Mucosa of gallbladder (tissue), 1 donor: ENCODE measurements around the gene RBBP5. TPM values are rescaled to one million over a fixed set of nuclear protein-coding genes. Genes with fewer than 3 reads are reported as not detected.
"Not testable (repeated sequence)": the region's sequence is repeated elsewhere in the genome, so short reads cannot be mapped to it uniquely, and the experiment has no call there.

Source experiments
- DNase-seq: peaks from one replicate; pipeline ENCODE4 v3.0.0-alpha.2; 2020; ENCODE audit warnings: low spot score
- total RNA-seq: library from RNA; stranded (reverse); gene quantifications from one replicate; pipeline ENCODE4 v1.2.1, GENCODE V29; 2021
- donor health status: DM: no; HTN: no; CAD: no.

RBBP5 gene, protein sequence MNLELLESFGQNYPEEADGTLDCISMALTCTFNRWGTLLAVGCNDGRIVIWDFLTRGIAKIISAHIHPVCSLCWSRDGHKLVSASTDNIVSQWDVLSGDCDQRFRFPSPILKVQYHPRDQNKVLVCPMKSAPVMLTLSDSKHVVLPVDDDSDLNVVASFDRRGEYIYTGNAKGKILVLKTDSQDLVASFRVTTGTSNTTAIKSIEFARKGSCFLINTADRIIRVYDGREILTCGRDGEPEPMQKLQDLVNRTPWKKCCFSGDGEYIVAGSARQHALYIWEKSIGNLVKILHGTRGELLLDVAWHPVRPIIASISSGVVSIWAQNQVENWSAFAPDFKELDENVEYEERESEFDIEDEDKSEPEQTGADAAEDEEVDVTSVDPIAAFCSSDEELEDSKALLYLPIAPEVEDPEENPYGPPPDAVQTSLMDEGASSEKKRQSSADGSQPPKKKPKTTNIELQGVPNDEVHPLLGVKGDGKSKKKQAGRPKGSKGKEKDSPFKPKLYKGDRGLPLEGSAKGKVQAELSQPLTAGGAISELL
- total RNA-seq, result 16.9 TPM

DNA sequence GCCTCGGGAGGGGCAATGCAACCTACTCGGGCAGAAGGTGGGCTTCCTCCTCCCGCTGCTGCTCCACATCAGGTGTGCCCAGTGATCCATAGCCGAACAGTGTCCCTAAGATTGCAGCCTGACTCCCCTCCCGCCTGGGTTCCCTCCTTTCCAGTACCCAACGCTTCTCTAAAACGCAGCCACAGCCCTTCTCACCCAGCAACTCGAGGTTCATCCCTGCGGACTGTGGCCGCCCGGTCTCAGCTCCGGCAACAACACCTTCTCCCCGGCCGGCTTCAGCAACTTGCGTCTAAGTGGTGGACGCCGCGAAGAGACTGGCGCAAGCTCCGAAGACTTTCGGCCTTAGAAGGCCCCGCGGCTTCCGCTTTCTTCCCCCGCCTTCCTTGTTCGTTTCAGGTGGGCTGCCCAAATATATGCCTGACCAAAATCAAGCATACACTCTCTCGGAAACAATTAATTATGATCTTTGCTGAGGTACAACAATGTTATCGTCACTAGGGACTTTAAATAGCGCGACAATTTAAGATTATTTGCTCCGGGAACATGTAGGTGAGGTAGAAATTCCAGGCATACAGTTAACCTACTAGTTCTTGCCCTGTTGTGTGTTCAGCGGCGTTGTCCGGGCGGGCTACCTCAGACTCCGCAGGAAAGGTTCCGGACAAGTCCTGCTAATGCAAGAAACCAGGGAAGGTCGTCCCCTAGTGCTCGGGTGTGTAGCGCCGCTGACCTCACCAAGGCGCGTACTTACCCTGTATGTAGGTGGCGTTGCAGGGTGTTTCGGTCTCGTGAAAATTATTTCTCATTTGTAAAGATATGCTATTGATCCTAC lies at the start of gene RBBP5:
Gene RBBP5 (minus strand): TSS at position 319 of the 829 bp plus-strand sequence. CDS start 105 bp downstream, at position 214.
- peak; percentile 97 for DNase-seq

GRCh38 chr1:205171369-205171768 lies 49.6 kb upstream of the RBBP5 start:
- no peak for DNase-seq

DNA sequence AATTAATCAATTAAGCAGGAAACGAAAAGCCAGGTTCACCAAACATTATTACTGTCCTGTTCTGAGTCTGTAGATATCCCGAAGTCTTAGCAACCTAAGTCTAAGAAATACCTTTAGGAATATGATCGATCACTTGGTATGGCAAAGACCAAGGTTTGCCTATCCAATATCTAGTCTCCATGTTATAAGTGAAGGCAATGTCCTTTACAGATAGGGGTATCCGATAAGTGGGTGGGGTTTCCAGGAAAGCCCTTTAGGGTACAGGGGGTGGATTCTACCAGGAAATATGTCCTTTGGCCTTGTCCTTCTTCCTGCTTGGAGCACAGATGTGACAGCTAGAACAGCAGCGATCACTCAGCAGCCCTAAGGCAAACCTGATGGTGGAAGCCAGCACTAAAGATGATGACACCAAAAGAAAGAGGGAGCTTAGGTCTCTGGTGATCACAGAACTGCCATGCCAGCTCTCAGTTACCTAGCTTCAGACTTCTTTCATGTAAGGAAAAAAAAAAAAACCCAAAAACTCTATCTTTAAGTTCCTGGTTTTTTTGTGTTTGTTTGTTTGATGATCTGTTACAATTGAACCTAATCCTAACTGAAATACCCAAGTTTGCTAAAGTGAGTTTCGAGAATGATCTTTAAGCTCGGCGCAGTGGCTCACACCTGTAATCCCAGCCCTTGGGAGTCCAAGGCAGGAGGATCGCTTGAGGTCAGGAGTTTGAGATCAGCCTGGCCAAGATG lies 48.9 kb upstream of the RBBP5 start:
- DNase-seq, result no peak

DNA sequence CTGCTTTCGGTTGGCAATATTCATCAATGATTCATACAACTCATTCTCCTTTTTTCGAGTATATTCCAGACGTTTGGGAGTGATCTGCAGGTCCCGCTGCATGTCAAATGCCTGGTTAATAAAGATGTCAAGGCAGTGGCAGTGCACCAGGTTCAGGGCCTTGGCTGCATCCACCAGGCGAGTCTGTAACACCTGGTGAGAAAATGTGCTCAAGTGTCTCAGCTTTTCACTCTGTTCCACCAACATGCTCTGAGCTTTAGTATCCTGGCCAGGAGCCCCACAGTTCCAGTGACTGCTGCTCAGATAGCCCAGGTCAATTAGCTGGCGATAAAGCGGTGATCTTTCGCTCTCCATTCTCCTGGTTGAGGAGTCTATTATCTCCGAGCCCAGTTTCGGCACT lies 47.5 kb upstream of the RBBP5 start:
- no peak for DNase-seq

DNA sequence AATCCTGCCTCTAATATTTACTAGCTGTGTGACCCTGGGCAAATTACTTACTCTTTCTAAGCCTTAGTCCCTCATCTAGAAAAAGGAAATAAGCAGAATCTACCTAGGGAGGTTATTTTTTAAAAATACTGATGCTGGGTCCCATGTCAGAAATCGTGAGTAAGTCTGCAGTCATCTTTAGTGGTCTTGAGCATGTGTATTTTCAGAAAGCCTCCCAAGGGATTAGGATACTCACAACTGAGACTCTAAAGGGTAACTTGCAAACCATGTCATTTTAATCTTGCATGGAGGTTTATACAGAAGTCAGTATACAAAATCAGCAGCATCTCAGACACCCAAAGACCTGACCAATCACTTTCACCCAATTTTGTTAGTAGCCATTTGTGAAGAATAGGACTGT lies 46.5 kb upstream of the RBBP5 start:
- DNase-seq, result no peak

GRCh38 chr1:205162301-205162700 lies 40.5 kb upstream of the RBBP5 start:
- no peak for DNase-seq

DNA sequence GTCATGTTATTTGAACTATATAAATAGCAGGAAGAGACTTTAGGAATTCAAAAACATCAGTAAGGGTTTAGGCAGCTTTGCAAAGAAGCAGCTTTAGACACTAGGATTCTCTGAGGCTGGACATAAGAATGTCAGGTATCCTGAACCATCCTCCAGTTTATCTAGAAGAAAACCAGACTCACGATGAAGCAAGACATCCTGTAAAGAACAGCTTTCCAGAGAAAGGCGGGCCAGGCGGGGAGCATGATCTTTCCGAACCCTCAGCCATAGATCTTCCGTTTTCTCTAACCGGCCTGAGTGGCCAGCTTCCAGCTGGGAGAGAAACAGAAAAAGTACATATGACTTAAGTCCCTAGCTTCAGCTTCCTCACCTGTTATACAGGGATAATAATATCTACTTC lies 39.3 kb upstream of the RBBP5 start:
- DNase-seq, result no peak

- no peak for DNase-seq
Observed at GRCh38 chr1:205158048-205158616, 36.4 kb upstream of the RBBP5 start.

DNA sequence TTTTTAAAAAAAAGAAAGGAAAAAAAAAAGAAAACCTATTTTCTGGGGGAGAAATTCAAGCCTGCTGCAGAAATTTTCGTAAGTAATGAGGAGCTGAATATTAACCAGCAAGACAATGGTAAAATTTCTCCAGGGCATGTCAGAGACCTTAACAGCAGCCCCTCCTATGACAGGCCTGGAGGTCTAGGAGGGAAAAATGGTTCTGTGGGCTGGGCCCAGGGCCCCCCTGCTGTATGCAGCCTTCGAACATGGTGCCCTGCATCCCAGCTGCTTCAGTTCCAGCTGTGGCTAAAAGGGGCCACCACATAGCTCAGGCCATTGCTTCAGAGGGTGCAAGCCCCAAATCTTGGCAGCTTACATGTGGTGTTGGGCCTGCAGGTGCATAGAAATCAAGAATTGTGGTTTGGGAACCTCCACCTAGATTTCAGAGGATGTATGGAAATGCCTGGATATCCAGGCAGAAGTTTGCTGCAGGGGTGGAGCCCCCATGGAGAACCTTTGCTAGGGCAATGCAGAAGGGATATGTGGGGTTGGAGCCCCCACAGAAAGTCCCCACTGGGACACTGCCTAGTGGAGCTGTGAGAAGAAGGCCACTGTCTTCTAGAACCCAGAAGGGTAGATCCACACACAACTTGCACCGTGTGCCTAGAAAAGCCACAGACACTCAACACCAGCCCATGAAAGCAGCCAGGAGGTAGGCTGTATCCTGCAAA lies 34.0 kb upstream of the RBBP5 start:
- not testable (repeated sequence) for DNase-seq

DNA sequence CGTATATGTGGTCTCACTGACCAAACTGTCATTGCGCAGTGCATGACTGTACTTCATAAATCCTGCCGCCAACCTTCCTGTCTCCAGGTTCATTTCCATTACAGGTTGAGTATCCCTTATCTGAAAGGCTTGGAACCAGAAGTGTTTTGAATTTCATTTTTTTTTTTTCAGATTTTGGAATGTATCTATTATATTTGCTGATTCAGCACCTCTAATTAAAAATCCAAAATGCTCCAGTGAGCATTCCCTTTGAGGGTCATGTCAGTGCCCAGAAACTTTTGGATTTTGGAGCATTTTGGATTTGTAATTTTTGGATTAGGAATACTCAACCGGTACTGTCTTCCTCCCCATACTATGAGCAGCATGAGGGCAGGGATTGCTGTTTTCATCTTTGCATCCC lies 30.7 kb upstream of the RBBP5 start:
- DNase-seq, result no peak

- DNase-seq, result no peak
Observed at GRCh38 chr1:205150651-205151428, 29.1 kb upstream of the RBBP5 start.

- no peak for DNase-seq
Observed at GRCh38 chr1:205147191-205147835, 25.5 kb upstream of the RBBP5 start.

DNA sequence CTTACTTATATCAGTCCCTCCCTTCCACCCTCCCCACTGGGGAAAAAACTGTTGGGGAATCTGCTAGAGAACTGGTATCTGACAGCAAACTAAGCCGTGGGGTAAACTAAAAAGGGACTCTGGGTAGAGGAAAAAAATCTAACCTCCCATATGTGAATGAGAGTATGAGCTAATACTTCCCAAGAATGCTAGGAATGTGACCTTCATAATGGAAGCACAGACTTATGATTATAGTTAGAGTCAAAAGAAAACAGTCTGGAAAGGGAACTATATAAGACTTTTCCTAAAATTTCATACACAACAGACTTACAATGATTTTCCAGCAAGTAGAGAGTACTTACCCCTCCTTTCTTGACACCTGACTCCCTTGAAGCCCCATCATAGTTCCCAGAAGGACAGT lies 23.0 kb upstream of the RBBP5 start:
- DNase-seq, result no peak

DNA sequence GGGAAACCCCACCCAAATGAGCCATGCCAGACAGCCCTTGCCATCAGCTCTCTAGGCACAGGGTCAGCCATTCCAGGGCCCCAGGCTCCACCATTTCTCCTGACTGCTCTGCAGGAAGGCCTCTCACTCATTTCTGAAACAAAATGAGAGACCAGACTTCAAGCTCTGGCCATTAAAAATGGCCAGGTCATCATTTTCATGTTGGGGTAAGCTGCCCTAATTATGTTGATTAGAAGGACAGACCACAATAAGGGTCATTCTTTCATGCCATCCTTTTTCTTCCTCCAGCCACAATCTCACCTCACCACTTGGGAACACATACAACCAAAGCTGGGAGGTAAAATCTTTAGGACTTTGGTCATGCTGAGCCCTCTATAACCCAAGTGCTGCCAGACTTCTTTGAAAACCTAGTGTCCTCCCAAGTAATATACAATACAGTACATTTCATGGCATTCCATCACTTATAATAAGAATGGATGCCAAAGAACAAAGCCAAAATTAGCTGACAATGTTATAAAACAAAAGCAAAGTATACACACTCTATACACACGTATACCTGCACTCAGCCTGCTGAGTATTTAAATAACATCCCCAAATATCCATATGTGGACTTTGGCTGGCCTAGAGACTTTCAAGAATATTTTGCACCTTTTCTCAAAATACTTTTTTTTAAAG lies 22.4 kb upstream of the RBBP5 start:
- no peak for DNase-seq

DNA sequence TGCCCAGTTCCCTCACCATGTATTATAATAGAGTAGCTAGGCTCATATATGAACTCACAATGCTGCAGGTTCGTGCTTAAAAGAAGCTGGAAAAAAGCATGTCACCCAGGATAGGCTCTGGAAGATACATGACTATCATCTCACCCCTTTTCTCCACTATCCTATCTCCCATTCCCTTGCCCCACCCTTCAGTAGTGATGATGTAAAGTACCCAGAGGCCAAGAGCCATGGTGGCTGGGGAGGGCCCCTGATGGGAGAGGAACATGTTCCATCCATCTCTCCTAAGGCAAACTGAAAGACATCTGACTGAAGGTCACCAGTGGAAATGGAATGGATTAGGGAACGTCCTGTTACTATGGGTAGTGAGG lies 20.3 kb upstream of the RBBP5 start:
- no peak for DNase-seq

DNA sequence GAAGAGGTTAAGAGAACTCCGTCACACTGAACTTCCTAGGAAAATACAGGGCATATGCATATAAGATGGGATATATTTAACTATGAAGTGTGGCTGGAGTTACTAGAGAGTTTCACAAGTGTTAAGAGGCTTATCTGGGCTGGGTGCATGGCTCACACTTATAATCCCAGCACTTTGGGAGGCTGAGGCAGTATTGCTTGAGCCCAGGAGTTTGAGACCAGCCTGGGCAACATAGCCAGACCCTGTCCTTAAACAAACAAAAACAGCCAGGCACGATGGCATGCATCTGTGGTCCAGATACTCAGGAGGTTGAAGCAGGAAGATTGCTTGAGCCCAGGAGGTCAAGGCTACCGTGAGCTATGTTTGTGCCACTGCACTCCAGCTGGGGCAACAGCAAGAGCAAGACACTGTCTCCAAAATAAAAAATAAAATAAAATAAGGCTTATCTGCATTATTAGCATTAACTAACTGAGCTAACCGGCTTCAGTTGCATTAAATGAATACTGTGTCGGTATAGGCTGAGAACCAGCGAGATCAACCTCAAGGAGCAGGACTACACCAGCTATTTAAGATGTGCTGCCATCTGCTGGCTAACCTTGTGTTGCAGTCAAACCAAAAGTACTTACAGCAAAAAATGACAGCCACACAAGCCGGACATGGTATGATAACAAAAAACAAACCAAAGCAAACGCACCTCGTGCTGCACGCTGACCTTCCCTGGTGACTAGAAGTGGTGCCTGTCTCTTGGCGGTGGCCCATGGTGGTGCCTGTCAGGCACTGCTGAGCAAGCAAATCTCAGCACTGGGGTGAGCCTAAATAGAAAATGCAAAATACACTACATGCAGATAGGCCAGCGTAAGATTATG lies 19.7 kb upstream of the RBBP5 start:
- DNase-seq, result peak; percentile 72

GRCh38 chr1:205140113-205140512 lies 18.3 kb upstream of the RBBP5 start:
- DNase-seq, result no peak

DNA sequence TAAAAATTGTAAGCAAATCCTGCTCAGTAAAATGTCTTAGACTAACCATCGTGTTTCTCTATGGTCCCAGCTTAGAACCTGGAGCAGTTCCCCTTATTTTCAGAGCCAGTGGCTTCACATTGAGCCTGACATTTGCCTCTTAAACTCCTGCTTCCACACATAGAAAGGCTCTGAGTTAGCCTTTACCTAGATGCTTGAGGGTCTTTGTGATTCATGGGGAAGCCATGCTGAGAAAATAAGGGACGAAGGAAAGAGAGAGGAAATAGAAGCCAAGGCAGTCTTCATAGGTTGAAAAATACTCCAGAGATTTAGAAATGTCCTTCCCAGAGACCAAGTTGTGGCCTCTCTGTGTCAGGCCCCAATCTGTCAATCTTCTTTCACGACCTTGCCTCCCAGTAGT lies 16.1 kb upstream of the RBBP5 start:
- no peak for DNase-seq
